ENCODE results near the gene KBTBD8.

GRCh38 chr3:67045711-67046465 is 47.8 kb downstream of the KBTBD8 start:
- TF ChIP-seq POLR2A (IDR thresholded peaks at IDR 0.05) (no peak), CTCF (IDR thresholded peaks at IDR 0.05) (no peak), EP300 (IDR thresholded peaks at IDR 0.05) (no peak)

All from tibial nerve (tissue), 4 donors.